CD4-positive, CD25-positive, alpha-beta regulatory T cell (primary cell): ENCODE measurements around the gene LATS2. TPM values are rescaled to one million over a fixed set of nuclear protein-coding genes. Genes with fewer than 3 reads are reported as not detected.

Experiments
- ATAC-seq, 2 donors: fragments of 150-1000 bp; cut with Tn5 transposase; one replicate each; pipeline ENCODE4 v1.10.0; 2021; ENCODE audit warnings: low read depth in 2 of 2, moderate number of reproducible peaks in 2 of 2, moderate library complexity in 1 of 2
- DNase-seq, 3 donors: peaks; one replicate each; pipeline versions ENCODE4 v3.0.0 to v3.0.0-alpha.2; 2012 to 2022; ENCODE audit warnings: mixed read lengths in 1 of 3
- H3K27ac ChIP-seq: one replicate; pipeline ENCODE4 v1.7.0; 2013; ENCODE audit warnings: mild to moderate bottlenecking, low read length; ENCODE audit not compliant: insufficient read depth, poor library complexity, severe bottlenecking
- H3K27me3 ChIP-seq: one replicate; pipeline ENCODE4 v1.7.0; 2013; ENCODE audit warnings: low read length; ENCODE audit not compliant: control insufficient read depth, insufficient read depth
- H3K36me3 ChIP-seq: one replicate; pipeline ENCODE4 v1.7.0; 2013; ENCODE audit warnings: mild to moderate bottlenecking, low read length, moderate library complexity; ENCODE audit not compliant: control insufficient read depth, insufficient read depth
- H3K4me1 ChIP-seq: 2 replicates; pipeline ENCODE4 v1.7.0; 2013; ENCODE audit warnings: mild to moderate bottlenecking, low read length; ENCODE audit not compliant: insufficient read depth, control insufficient read depth, poor library complexity, severe bottlenecking
- H3K4me3 ChIP-seq: one replicate; pipeline ENCODE4 v1.7.0; 2013; ENCODE audit warnings: low read depth, mild to moderate bottlenecking, low read length, moderate library complexity
- H3K9me3 ChIP-seq, 2 experiments: 1 replicate in 1 of 2; 2 replicates in 1 of 2; pipeline ENCODE4 v1.7.0; 2013; ENCODE audit warnings: low read length in 2 of 2, mild to moderate bottlenecking in 1 of 2, moderate library complexity in 1 of 2; ENCODE audit not compliant: control insufficient read depth in 2 of 2
- H3K27ac Mint-ChIP-seq, 3 donors: one replicate each; pipeline ENCODE4 v1.8.0; 2020 to 2022; ENCODE audit warnings: mild to moderate bottlenecking in 3 of 3, mixed read lengths in 3 of 3, moderate library complexity in 2 of 3
- H3K27me3 Mint-ChIP-seq: one replicate; pipeline ENCODE4 v1.8.0; 2022; ENCODE audit warnings: mild to moderate bottlenecking, mixed read lengths
- H3K36me3 Mint-ChIP-seq: one replicate; pipeline ENCODE4 v1.8.0; 2020; ENCODE audit warnings: mixed read lengths
- H3K4me1 Mint-ChIP-seq, 4 donors: one replicate each; pipeline ENCODE4 v1.8.0; 2020 to 2022; ENCODE audit warnings: mixed read lengths in 4 of 4, mild to moderate bottlenecking in 1 of 4
- H3K4me3 Mint-ChIP-seq, 4 donors: one replicate each; pipeline ENCODE4 v1.8.0; 2020 to 2022; ENCODE audit warnings: mild to moderate bottlenecking in 4 of 4, mixed read lengths in 4 of 4, moderate library complexity in 3 of 4
- H3K9me3 Mint-ChIP-seq, 7 donors: one replicate each; pipeline ENCODE4 v1.8.0; 2020 to 2022; ENCODE audit warnings: mixed read lengths in 7 of 7, mild to moderate bottlenecking in 3 of 7, moderate library complexity in 2 of 7
- polyA plus RNA-seq, 4 donors: library from polyadenylated mRNA; unstranded; fragments of 300-500 nt; fragmentation: Illumina TruSeq; gene quantifications; one replicate each; pipeline ENCODE4 v1.2.3, GENCODE V29; 2021
- total RNA-seq: library from RNA; stranded (reverse); gene quantifications from one replicate; pipeline ENCODE4 v1.2.3, GENCODE V29; 2022

Gene LATS2
- total and polyA plus RNA-seq, 5 donors from 2014 or later, result 0.35 TPM; not detected in 4

GRCh38 chr13:21018220-21018619, 43.2 kb downstream of the LATS2 start:
- H3K4me1 ChIP-seq, result no peaks in the 10 kb centered on the region
- H3K9me3 ChIP-seq, result no peaks in the 10 kb centered on the region

GRCh38 chr13:21016487-21016886, 44.9 kb downstream of the LATS2 start:
- H3K27ac ChIP-seq, result no peak overlapping the region
- H3K27me3 ChIP-seq, result no peaks in the 10 kb centered on the region
- ATAC-seq (no peak), DNase-seq (peak in 1 of 3 donors; percentile 6)
- Mint-ChIP-seq H3K4me1 (peaks cover 0 to 8% (median 1%) of the 10 kb centered on the region in 4 donors), H3K4me3 (no peak overlapping the region), H3K9me3 (peaks cover 0 to 2% (median 0%) of the 10 kb centered on the region in 7 donors), H3K27ac (no peak overlapping the region), H3K36me3 (no peaks in the 10 kb centered on the region), H3K27me3 (peaks cover 4% of the 10 kb centered on the region)
- H3K9me3 ChIP-seq, result no peaks in the 10 kb centered on the region
- H3K4me1 ChIP-seq, result no peaks in the 10 kb centered on the region
- H3K36me3 ChIP-seq, result no peaks in the 10 kb centered on the region
- H3K4me3 ChIP-seq, result no peak overlapping the region

More at GRCh38 chr13:21018220-21018619, 43.2 kb downstream of the LATS2 start:
- Mint-ChIP-seq H3K36me3 (no peaks in the 10 kb centered on the region), H3K4me3 (no peak overlapping the region), H3K27me3 (no peaks in the 10 kb centered on the region), H3K4me1 (peaks cover 0 to 8% (median 1%) of the 10 kb centered on the region in 4 donors), H3K9me3 (peaks cover 0 to 2% (median 0%) of the 10 kb centered on the region in 7 donors), H3K27ac (no peak overlapping the region)
- Histone ChIP-seq H3K27me3 (no peaks in the 10 kb centered on the region), H3K27ac (no peak overlapping the region), H3K4me3 (no peak overlapping the region), H3K36me3 (no peaks in the 10 kb centered on the region)
- ATAC-seq (no peak), DNase-seq (no peak)

- H3K27me3 ChIP-seq, result no peaks in the 10 kb centered on the region
- no peak overlapping the region for H3K4me3 Mint-ChIP-seq
- H3K27ac Mint-ChIP-seq, result no peak overlapping the region
- ATAC-seq (no peak), DNase-seq (no peak)
- peaks cover 0 to 2% (median 0%) of the 10 kb centered on the region in 7 donors for H3K9me3 Mint-ChIP-seq
- H3K4me1 ChIP-seq, result no peaks in the 10 kb centered on the region
- no peaks in the 10 kb centered on the region for H3K9me3 ChIP-seq
- no peaks in the 10 kb centered on the region for H3K36me3 Mint-ChIP-seq
- H3K27me3 Mint-ChIP-seq, result peaks cover 4% of the 10 kb centered on the region
- H3K36me3 ChIP-seq, result no peaks in the 10 kb centered on the region
- H3K4me3 ChIP-seq, result no peak overlapping the region
- H3K4me1 Mint-ChIP-seq, result peaks cover 0 to 10% (median 6%) of the 10 kb centered on the region in 4 donors
- H3K27ac ChIP-seq, result no peak overlapping the region
Measured at GRCh38 chr13:21015284-21015683, 46.1 kb downstream of the LATS2 start.

- Mint-ChIP-seq H3K27me3 (peaks cover 4% of the 10 kb centered on the region), H3K36me3 (no peaks in the 10 kb centered on the region), H3K4me1 (peaks cover 0 to 10% (median 6%) of the 10 kb centered on the region in 4 donors), H3K9me3 (peaks cover 0 to 2% (median 0%) of the 10 kb centered on the region in 7 donors), H3K27ac (no peak overlapping the region), H3K4me3 (no peak overlapping the region)
- H3K4me3 ChIP-seq, result no peak overlapping the region
- H3K27ac ChIP-seq, result no peak overlapping the region
- no peaks in the 10 kb centered on the region for H3K9me3 ChIP-seq
- no peaks in the 10 kb centered on the region for H3K27me3 ChIP-seq
- DNase-seq (no peak), ATAC-seq (no peak)
- H3K36me3 ChIP-seq, result no peaks in the 10 kb centered on the region
- no peaks in the 10 kb centered on the region for H3K4me1 ChIP-seq
Measured at GRCh38 chr13:21014502-21015170, 46.8 kb downstream of the LATS2 start.

- Histone ChIP-seq H3K27me3 (no peaks in the 10 kb centered on the region), H3K9me3 (no peaks in the 10 kb centered on the region), H3K4me3 (no peak overlapping the region), H3K27ac (no peak overlapping the region), H3K36me3 (no peaks in the 10 kb centered on the region), H3K4me1 (no peaks in the 10 kb centered on the region)
- Mint-ChIP-seq H3K27me3 (peaks cover 4% of the 10 kb centered on the region), H3K4me3 (no peak overlapping the region), H3K36me3 (no peaks in the 10 kb centered on the region), H3K4me1 (peaks cover 0 to 10% (median 6%) of the 10 kb centered on the region in 4 donors), H3K27ac (no peak overlapping the region), H3K9me3 (peaks cover 0 to 2% (median 0%) of the 10 kb centered on the region in 7 donors)
- ATAC-seq, result no peak
- no peak for DNase-seq
Measured at GRCh38 chr13:21014139-21014501, 47.3 kb downstream of the LATS2 start.

GRCh38 chr13:21013682-21014038, 47.7 kb downstream of the LATS2 start:
- no peaks in the 10 kb centered on the region for H3K36me3 ChIP-seq

GRCh38 chr13:21012841-21013681, 48.3 kb downstream of the LATS2 start:
- no peak overlapping the region for H3K4me3 ChIP-seq
- Mint-ChIP-seq H3K4me1 (peaks cover 0 to 10% (median 6%) of the 10 kb centered on the region in 4 donors), H3K4me3 (no peak overlapping the region), H3K36me3 (no peaks in the 10 kb centered on the region), H3K27me3 (peaks cover 4% of the 10 kb centered on the region), H3K9me3 (peaks cover 0 to 2% (median 0%) of the 10 kb centered on the region in 7 donors), H3K27ac (no peak overlapping the region)
- no peak for DNase-seq
- H3K36me3 ChIP-seq, result no peaks in the 10 kb centered on the region
- H3K9me3 ChIP-seq, result no peaks in the 10 kb centered on the region
- H3K27me3 ChIP-seq, result no peaks in the 10 kb centered on the region
- ATAC-seq, result no peak
- H3K4me1 ChIP-seq, result no peaks in the 10 kb centered on the region
- no peak overlapping the region for H3K27ac ChIP-seq

More at GRCh38 chr13:21013682-21014038, 47.7 kb downstream of the LATS2 start:
- no peaks in the 10 kb centered on the region for H3K4me1 ChIP-seq
- H3K4me3 Mint-ChIP-seq, result no peak overlapping the region
- H3K4me3 ChIP-seq, result no peak overlapping the region
- no peak overlapping the region for H3K27ac Mint-ChIP-seq
- H3K27me3 Mint-ChIP-seq, result peaks cover 4% of the 10 kb centered on the region
- peaks cover 0 to 2% (median 0%) of the 10 kb centered on the region in 7 donors for H3K9me3 Mint-ChIP-seq
- no peaks in the 10 kb centered on the region for H3K27me3 ChIP-seq
- DNase-seq (no peak), ATAC-seq (no peak)
- no peak overlapping the region for H3K27ac ChIP-seq
- H3K36me3 Mint-ChIP-seq, result no peaks in the 10 kb centered on the region
- H3K9me3 ChIP-seq, result no peaks in the 10 kb centered on the region
- H3K4me1 Mint-ChIP-seq, result peaks cover 0 to 10% (median 6%) of the 10 kb centered on the region in 4 donors
